Activated CD4-positive, alpha-beta memory T cell treated with anti-CD3 and anti-CD28 coated beads, Interleukin-2, amount 10 ng/mL, durations not matched to agents 7 days and 5 days (primary cell): ENCODE results near the gene EXOC4. TPM values are rescaled to one million over a fixed set of nuclear protein-coding genes. Genes with fewer than 3 reads are reported as not detected.

ENCODE experiments used
- CTCF ChIA-PET: fragments of 350-600 bp; sonication (Branson Sonifier 250); formaldehyde crosslinking; loops from one replicate; lab custom pipeline; 2021; ENCODE audit warnings: antibody characterized with exemption, inconsistent platforms; lab: Charles Lee
- POLR2A ChIA-PET: fragments of 350-600 bp; sonication (Branson Sonifier 250); formaldehyde crosslinking; loops from one replicate; lab custom pipeline; 2021; ENCODE audit warnings: antibody characterized with exemption; lab: Charles Lee
- DNase-seq: peaks from one replicate; pipeline ENCODE4 v3.0.0-alpha.2; 2020
- H3K27ac Mint-ChIP-seq: one replicate; pipeline ENCODE4 v1.8.0; 2021; ENCODE audit warnings: mild to moderate bottlenecking, mixed read lengths
- H3K27me3 Mint-ChIP-seq: one replicate; pipeline ENCODE4 v1.8.0; 2021; ENCODE audit warnings: mixed read lengths
- H3K36me3 Mint-ChIP-seq: one replicate; pipeline ENCODE4 v1.8.0; 2021; ENCODE audit warnings: low read depth, mixed read lengths
- H3K4me1 Mint-ChIP-seq: one replicate; pipeline ENCODE4 v1.8.0; 2021; ENCODE audit warnings: mixed read lengths
- H3K4me3 Mint-ChIP-seq: one replicate; pipeline ENCODE4 v1.8.0; 2021; ENCODE audit warnings: mild to moderate bottlenecking, mixed read lengths
- H3K9me3 Mint-ChIP-seq: one replicate; pipeline ENCODE4 v1.8.0; 2021; ENCODE audit warnings: mixed read lengths
- total RNA-seq, 2 experiments: library from RNA; stranded (reverse); gene quantifications; one replicate each; pipeline ENCODE4 v1.2.3, GENCODE V29; 2021

EXOC4 gene
- total RNA-seq, 2 experiments from 2014 or later, result 70.1 to 71.1 TPM

- Mint-ChIP-seq H3K36me3 (peaks cover 6% of the 10 kb centered on the region), H3K9me3 (peaks cover 10% of the 10 kb centered on the region)
Measured at GRCh38 chr7:133962646-133963045, 709.8 kb downstream of the EXOC4 start.

GRCh38 chr7:133963629-133964028, 710.8 kb downstream of the EXOC4 start:
- no peak overlapping the region for H3K4me3 Mint-ChIP-seq
- ChIA-PET CTCF (no interaction called here), POLR2A (no interaction called here)
- H3K27me3 Mint-ChIP-seq, result no peaks in the 10 kb centered on the region
- peaks cover 6% of the 10 kb centered on the region for H3K36me3 Mint-ChIP-seq
- H3K27ac Mint-ChIP-seq, result no peak overlapping the region
- no peak for DNase-seq
- H3K9me3 Mint-ChIP-seq, result peaks cover 14% of the 10 kb centered on the region
- peaks cover 3% of the 10 kb centered on the region for H3K4me1 Mint-ChIP-seq

More at GRCh38 chr7:133962646-133963045, 709.8 kb downstream of the EXOC4 start:
- ChIA-PET CTCF (no interaction called here), POLR2A (no interaction called here)
- Mint-ChIP-seq H3K27me3 (no peaks in the 10 kb centered on the region), H3K4me1 (peaks cover 3% of the 10 kb centered on the region), H3K27ac (no peak overlapping the region), H3K4me3 (no peak overlapping the region)
- no peak for DNase-seq

GRCh38 chr7:133971625-133972024, 718.7 kb downstream of the EXOC4 start:
- H3K36me3 Mint-ChIP-seq, result peaks cover 6% of the 10 kb centered on the region

GRCh38 chr7:133973710-133974109, 720.8 kb downstream of the EXOC4 start:
- Mint-ChIP-seq H3K27ac (no peak overlapping the region), H3K4me3 (no peak overlapping the region), H3K9me3 (peaks cover 4% of the 10 kb centered on the region), H3K4me1 (no peaks in the 10 kb centered on the region), H3K36me3 (no peaks in the 10 kb centered on the region), H3K27me3 (no peaks in the 10 kb centered on the region)
- ChIA-PET CTCF (no interaction called here), POLR2A (no interaction called here)
- DNase-seq, result no peak

More at GRCh38 chr7:133971625-133972024, 718.7 kb downstream of the EXOC4 start:
- Mint-ChIP-seq H3K9me3 (peaks cover 14% of the 10 kb centered on the region), H3K4me3 (no peak overlapping the region), H3K27ac (no peak overlapping the region), H3K4me1 (no peaks in the 10 kb centered on the region), H3K27me3 (no peaks in the 10 kb centered on the region)
- ChIA-PET POLR2A (no interaction called here), CTCF (no interaction called here)
- DNase-seq, result no peak

GRCh38 chr7:133975130-133975529, 722.3 kb downstream of the EXOC4 start:
- CTCF ChIA-PET, result no interaction called here
- no peak for DNase-seq
- Mint-ChIP-seq H3K36me3 (no peaks in the 10 kb centered on the region), H3K27ac (no peak overlapping the region), H3K9me3 (no peaks in the 10 kb centered on the region), H3K27me3 (no peaks in the 10 kb centered on the region), H3K4me1 (no peaks in the 10 kb centered on the region), H3K4me3 (no peak overlapping the region)
- POLR2A ChIA-PET, result no interaction called here

GRCh38 chr7:133976140-133976539, 723.3 kb downstream of the EXOC4 start:
- Mint-ChIP-seq H3K4me1 (no peaks in the 10 kb centered on the region), H3K36me3 (no peaks in the 10 kb centered on the region), H3K9me3 (no peaks in the 10 kb centered on the region), H3K27me3 (no peaks in the 10 kb centered on the region), H3K27ac (no peak overlapping the region), H3K4me3 (no peak overlapping the region)
- DNase-seq, result no peak
- ChIA-PET CTCF (no interaction called here), POLR2A (no interaction called here)

GRCh38 chr7:133977409-133978274, 724.8 kb downstream of the EXOC4 start:
- no peak for DNase-seq
- Mint-ChIP-seq H3K27ac (no peak overlapping the region), H3K4me1 (no peaks in the 10 kb centered on the region), H3K36me3 (no peaks in the 10 kb centered on the region), H3K4me3 (no peak overlapping the region), H3K27me3 (no peaks in the 10 kb centered on the region), H3K9me3 (no peaks in the 10 kb centered on the region)
- POLR2A ChIA-PET, result no interaction called here
- CTCF ChIA-PET, result no interaction called here

- Mint-ChIP-seq H3K27ac (no peak overlapping the region), H3K4me3 (no peak overlapping the region), H3K9me3 (no peaks in the 10 kb centered on the region), H3K36me3 (no peaks in the 10 kb centered on the region), H3K4me1 (no peaks in the 10 kb centered on the region), H3K27me3 (no peaks in the 10 kb centered on the region)
- CTCF ChIA-PET, result no interaction called here
- no peak for DNase-seq
- POLR2A ChIA-PET, result no interaction called here
Measured at GRCh38 chr7:133978502-133979295, 725.8 kb downstream of the EXOC4 start.

GRCh38 chr7:133980804-133981203, 727.9 kb downstream of the EXOC4 start:
- Mint-ChIP-seq H3K4me1 (no peaks in the 10 kb centered on the region), H3K4me3 (no peak overlapping the region), H3K36me3 (no peaks in the 10 kb centered on the region), H3K9me3 (no peaks in the 10 kb centered on the region), H3K27me3 (no peaks in the 10 kb centered on the region), H3K27ac (no peak overlapping the region)
- CTCF ChIA-PET, result no interaction called here
- DNase-seq, result no peak
- POLR2A ChIA-PET, result no interaction called here

GRCh38 chr7:133983685-133984419, 731.0 kb downstream of the EXOC4 start:
- no peaks in the 10 kb centered on the region for H3K36me3 Mint-ChIP-seq
- CTCF ChIA-PET, result no interaction called here
- no peaks in the 10 kb centered on the region for H3K9me3 Mint-ChIP-seq
- POLR2A ChIA-PET, result no interaction called here
- no peaks in the 10 kb centered on the region for H3K27me3 Mint-ChIP-seq
- no peaks in the 10 kb centered on the region for H3K4me1 Mint-ChIP-seq
- H3K4me3 Mint-ChIP-seq, result no peak overlapping the region
- no peak for DNase-seq
- no peak overlapping the region for H3K27ac Mint-ChIP-seq

GRCh38 chr7:133985300-133985699, 732.4 kb downstream of the EXOC4 start:
- ChIA-PET CTCF (no interaction called here), POLR2A (no interaction called here)
- Mint-ChIP-seq H3K36me3 (no peaks in the 10 kb centered on the region), H3K27ac (no peak overlapping the region), H3K4me1 (no peaks in the 10 kb centered on the region), H3K4me3 (no peak overlapping the region), H3K27me3 (no peaks in the 10 kb centered on the region), H3K9me3 (no peaks in the 10 kb centered on the region)
- DNase-seq, result no peak

- no peaks in the 10 kb centered on the region for H3K9me3 Mint-ChIP-seq
- ChIA-PET CTCF (no interaction called here), POLR2A (no interaction called here)
- no peak for DNase-seq
- H3K4me1 Mint-ChIP-seq, result no peaks in the 10 kb centered on the region
- H3K27me3 Mint-ChIP-seq, result no peaks in the 10 kb centered on the region
- no peak overlapping the region for H3K4me3 Mint-ChIP-seq
- H3K27ac Mint-ChIP-seq, result no peak overlapping the region
- no peaks in the 10 kb centered on the region for H3K36me3 Mint-ChIP-seq
Measured at GRCh38 chr7:133987582-133987981, 734.7 kb downstream of the EXOC4 start.

GRCh38 chr7:133993547-133993946, 740.7 kb downstream of the EXOC4 start:
- ChIA-PET CTCF (no interaction called here), POLR2A (no interaction called here)
- H3K27ac Mint-ChIP-seq, result no peak overlapping the region
- H3K4me3 Mint-ChIP-seq, result no peak overlapping the region
- no peak for DNase-seq
- no peaks in the 10 kb centered on the region for H3K9me3 Mint-ChIP-seq
- no peaks in the 10 kb centered on the region for H3K4me1 Mint-ChIP-seq
- no peaks in the 10 kb centered on the region for H3K27me3 Mint-ChIP-seq
- H3K36me3 Mint-ChIP-seq, result peaks cover 4% of the 10 kb centered on the region
